Trophoblast cell (in vitro differentiated cells and primary cell): ENCODE data around the gene NHSL1.

Experiments
- DNase-seq, 2 donors: peaks; one replicate each; pipeline ENCODE4 v3.0.0-alpha.2; 2016
- H2AFZ ChIP-seq: 2 replicates; pipeline ENCODE4 v1.6.1; 2013; ENCODE audit warnings: low read length, moderate library complexity, mild to moderate bottlenecking; ENCODE audit not compliant: insufficient read depth, poor library complexity
- H2AK5ac ChIP-seq: 2 replicates; pipeline ENCODE4 v1.6.1; 2013; ENCODE audit warnings: mild to moderate bottlenecking, low read length
- H2BK120ac ChIP-seq: 2 replicates; pipeline ENCODE4 v1.6.1; 2013; ENCODE audit warnings: low read length, mild to moderate bottlenecking, moderate library complexity; ENCODE audit not compliant: insufficient read depth, poor library complexity
- H2BK12ac ChIP-seq: 2 replicates; pipeline ENCODE4 v1.6.1; 2013; ENCODE audit warnings: mild to moderate bottlenecking, low read length, moderate library complexity
- H2BK5ac ChIP-seq: 2 replicates; pipeline ENCODE4 v1.6.1; 2013; ENCODE audit warnings: low read length, low read depth, moderate library complexity, mild to moderate bottlenecking; ENCODE audit not compliant: poor library complexity
- H3K14ac ChIP-seq: 2 replicates; pipeline ENCODE4 v1.6.1; 2013; ENCODE audit warnings: mild to moderate bottlenecking, low read length
- H3K18ac ChIP-seq: 2 replicates; pipeline ENCODE4 v1.6.1; 2013; ENCODE audit warnings: mild to moderate bottlenecking, low read length
- H3K23ac ChIP-seq: 2 replicates; pipeline ENCODE4 v1.6.1; 2013; ENCODE audit warnings: low read length
- H3K27ac ChIP-seq: 2 replicates; pipeline ENCODE4 v1.5.1; 2013; ENCODE audit warnings: low read depth, mild to moderate bottlenecking, inconsistent platforms, low read length, moderate library complexity
- H3K27me3 ChIP-seq: 2 replicates; pipeline ENCODE4 v1.6.1; 2013; ENCODE audit warnings: inconsistent platforms, mild to moderate bottlenecking, low read length, moderate library complexity; ENCODE audit not compliant: insufficient read depth
- H3K36me3 ChIP-seq, 2 experiments: 1 replicate in 1 of 2; 2 replicates in 1 of 2; pipeline ENCODE4 v1.6.1; 2013; ENCODE audit warnings: low read length in 2 of 2, mild to moderate bottlenecking in 2 of 2, moderate library complexity in 1 of 2; ENCODE audit not compliant: insufficient read depth in 2 of 2, control insufficient read depth in 1 of 2
- H3K4ac ChIP-seq: 2 replicates; pipeline ENCODE4 v1.6.1; 2013; ENCODE audit warnings: low read depth, mild to moderate bottlenecking, low read length, moderate library complexity
- H3K4me1 ChIP-seq, 2 experiments: 1 replicate in 1 of 2; 2 replicates in 1 of 2; pipeline ENCODE4 v1.6.1; 2013; ENCODE audit warnings: low read length in 2 of 2, mild to moderate bottlenecking in 2 of 2, moderate library complexity in 1 of 2; ENCODE audit not compliant: insufficient read depth in 2 of 2, control insufficient read depth in 1 of 2
- H3K4me2 ChIP-seq: 2 replicates; pipeline ENCODE4 v1.6.1; 2013; ENCODE audit warnings: inconsistent platforms, mild to moderate bottlenecking, low read length, moderate library complexity
- H3K4me3 ChIP-seq: 2 replicates; pipeline ENCODE4 v1.5.1; 2013; ENCODE audit warnings: mild to moderate bottlenecking, low read depth, low read length, inconsistent platforms
- H3K79me1 ChIP-seq: one replicate; pipeline ENCODE4 v1.6.1; 2013; ENCODE audit warnings: low read length
- H3K79me2 ChIP-seq: 2 replicates; pipeline ENCODE4 v1.6.1; 2013; ENCODE audit warnings: low read length, mild to moderate bottlenecking; ENCODE audit not compliant: control insufficient read depth, insufficient read depth, poor library complexity
- H3K9ac ChIP-seq: 2 replicates; pipeline ENCODE4 v1.6.1; 2013; ENCODE audit warnings: mild to moderate bottlenecking, low read length
- H3K9me3 ChIP-seq: 2 replicates; pipeline ENCODE4 v1.6.1; 2013; ENCODE audit warnings: low read depth, mild to moderate bottlenecking, control low read depth, inconsistent platforms, low read length; ENCODE audit not compliant: insufficient read depth
- H4K12ac ChIP-seq: 2 replicates; pipeline ENCODE4 v1.6.1; 2013; ENCODE audit warnings: low read depth, mild to moderate bottlenecking, low read length, moderate library complexity
- H4K8ac ChIP-seq: 2 replicates; pipeline ENCODE4 v1.6.1; 2013; ENCODE audit warnings: low read depth, mild to moderate bottlenecking, low read length, moderate library complexity
- H4K91ac ChIP-seq: one replicate; pipeline ENCODE4 v1.6.1; 2013; ENCODE audit warnings: low read depth, mild to moderate bottlenecking, low read length, moderate library complexity
- WGBS: extraction: QIAGEN DNeasy Blood & Tissue Kit; methylation state at CpG from one replicate; pipeline ENCODE4 v1.1.7; 2013; ENCODE audit warnings: missing lambda C conversion rate; ENCODE audit not compliant: insufficient read length, insufficient coverage; ENCODE audit errors: extremely low coverage; 5-methylcytosine and 5-hydroxymethylcytosine counted together

The NHSL1 gene

DNA sequence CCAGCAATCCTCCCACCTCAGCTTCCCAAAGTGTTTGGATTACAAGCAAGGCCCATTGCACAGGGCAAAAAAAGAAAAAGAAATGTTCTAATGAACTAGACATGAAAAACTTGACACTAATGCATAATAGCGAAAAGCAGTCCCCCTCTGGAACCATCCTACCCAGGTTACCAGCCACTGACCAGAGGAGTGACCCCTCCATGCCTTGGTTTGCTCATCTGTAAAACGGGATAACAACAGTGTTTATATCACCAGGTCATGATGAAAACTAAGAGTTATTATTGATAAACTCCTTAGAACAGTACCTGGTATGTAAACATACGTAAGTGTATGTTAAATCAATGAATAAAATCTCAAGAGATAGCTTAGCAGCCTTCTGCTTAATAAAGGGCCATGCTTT is 3.3 kb upstream of the NHSL1 start:
- Histone ChIP-seq H2BK5ac (no peak overlapping the region), H3K79me2 (no peaks in the 10 kb centered on the region), H2BK120ac (no peak overlapping the region), H3K9me3 (no peaks in the 10 kb centered on the region), H3K36me3 (no peaks in the 10 kb centered on the region), H4K12ac (no peak overlapping the region), H3K4me1 (peaks cover 0 to 5% of the 10 kb centered on the region in 2 experiments), H2BK12ac (no peak overlapping the region), H4K8ac (no peak overlapping the region), H3K4ac (no peak overlapping the region), H3K27ac (no peak overlapping the region), H3K18ac (no peak overlapping the region), H3K27me3 (no peaks in the 10 kb centered on the region), H4K91ac (no peak overlapping the region), H3K79me1 (no peaks in the 10 kb centered on the region), H2AK5ac (no peak overlapping the region), H2AFZ (no peak overlapping the region), H3K23ac (no peak overlapping the region), H3K9ac (no peak overlapping the region), H3K4me2 (no peak overlapping the region), H3K4me3 (no peak overlapping the region), H3K14ac (no peak overlapping the region)
- DNase-seq = no peak
- no CpG with 5 or more reads among the region's 3 CpGs for WGBS

DNA sequence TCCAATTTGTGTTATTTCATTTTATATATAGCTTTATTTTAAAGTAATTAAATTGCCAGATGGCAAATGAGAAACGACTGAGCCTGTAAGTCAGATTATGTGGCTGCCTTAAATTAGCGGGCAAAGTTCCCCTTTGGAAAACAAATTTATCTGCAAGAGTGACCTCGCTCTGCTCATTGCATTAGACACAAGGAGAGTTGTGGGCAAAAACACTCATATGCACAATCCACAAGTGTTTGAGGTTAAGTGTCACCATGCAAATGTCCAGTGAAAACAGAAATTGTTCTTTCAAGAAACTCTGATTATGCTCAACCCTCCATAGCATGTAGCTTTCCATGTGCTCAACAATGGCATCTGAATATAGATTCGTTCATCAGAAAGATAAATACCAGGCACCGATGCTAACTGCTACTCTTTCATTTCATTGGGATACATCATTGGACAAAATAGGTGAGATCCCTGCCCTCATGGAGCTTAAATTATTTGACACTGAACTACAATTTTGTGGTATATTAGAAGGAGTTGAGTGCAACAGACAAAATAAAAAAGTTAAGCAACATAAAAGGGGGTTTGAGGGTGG is 1.7 kb upstream of the NHSL1 start:
- no peak overlapping the region for H3K4ac ChIP-seq
- H3K4me3 ChIP-seq = no peak overlapping the region

DNA sequence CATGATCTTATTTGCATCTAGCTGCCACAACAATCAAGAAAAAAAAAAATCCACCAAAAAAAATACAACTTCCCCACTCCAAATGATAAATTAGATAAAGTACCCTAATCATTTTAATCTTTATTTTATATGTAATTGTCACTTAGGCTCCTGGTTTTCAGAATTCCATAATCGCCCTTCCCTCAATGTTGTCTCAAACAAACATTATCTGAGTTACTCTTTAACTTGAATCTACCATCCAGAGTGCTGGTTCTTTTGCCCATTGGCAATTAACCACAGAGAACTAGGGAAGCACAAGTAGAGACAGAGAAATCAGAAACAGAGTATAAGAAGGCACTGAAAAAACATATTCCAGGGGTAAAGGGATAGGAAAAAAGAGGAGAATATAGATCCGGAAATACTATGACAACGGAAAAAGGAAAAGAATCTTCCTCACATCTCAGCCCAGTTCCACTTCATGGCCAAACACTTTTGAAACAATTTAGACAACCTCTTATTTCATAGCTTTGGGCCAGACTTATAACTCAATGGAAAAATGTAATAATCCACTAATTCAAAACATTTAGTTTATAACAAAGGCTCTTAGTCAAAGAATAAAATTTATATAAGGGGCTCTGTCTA is 861 bp upstream of the NHSL1 start:
- no peaks in the 10 kb centered on the region for H3K79me2 ChIP-seq
- no peak overlapping the region for H2AFZ ChIP-seq
- H3K4me2 ChIP-seq = no peak overlapping the region
- peaks cover 0 to 5% of the 10 kb centered on the region in 2 experiments for H3K4me1 ChIP-seq
- H2BK12ac ChIP-seq = no peak overlapping the region
- no peaks in the 10 kb centered on the region for H3K36me3 ChIP-seq
- no peak overlapping the region for H3K27ac ChIP-seq
- H4K8ac ChIP-seq = no peak overlapping the region
- no peak overlapping the region for H3K14ac ChIP-seq
- no peak overlapping the region for H2BK5ac ChIP-seq
- H3K18ac ChIP-seq = no peak overlapping the region
- no peak overlapping the region for H3K4ac ChIP-seq
- DNase-seq = no peak
- no peak overlapping the region for H4K91ac ChIP-seq
- no peaks in the 10 kb centered on the region for H3K79me1 ChIP-seq
- no peak overlapping the region for H4K12ac ChIP-seq
- no peak overlapping the region for H3K9ac ChIP-seq
- H2AK5ac ChIP-seq = no peak overlapping the region
- no peak overlapping the region for H2BK120ac ChIP-seq
- no peak overlapping the region for H3K23ac ChIP-seq
- H3K9me3 ChIP-seq = no peaks in the 10 kb centered on the region
- H3K4me3 ChIP-seq = no peak overlapping the region
- no CpG with 5 or more reads among the region's 3 CpGs for WGBS
- no peaks in the 10 kb centered on the region for H3K27me3 ChIP-seq

More for the DNA sequence above, 1.7 kb upstream of the NHSL1 start:
- H3K36me3 ChIP-seq = no peaks in the 10 kb centered on the region
- no peak overlapping the region for H2AK5ac ChIP-seq
- no peak for DNase-seq
- H3K27me3 ChIP-seq = no peaks in the 10 kb centered on the region
- H4K91ac ChIP-seq = no peak overlapping the region
- no peak overlapping the region for H3K14ac ChIP-seq
- H2BK5ac ChIP-seq = no peak overlapping the region
- no peak overlapping the region for H3K27ac ChIP-seq
- H4K12ac ChIP-seq = no peak overlapping the region
- no peaks in the 10 kb centered on the region for H3K79me1 ChIP-seq
- no peak overlapping the region for H4K8ac ChIP-seq
- peaks cover 0 to 5% of the 10 kb centered on the region in 2 experiments for H3K4me1 ChIP-seq
- no peaks in the 10 kb centered on the region for H3K79me2 ChIP-seq
- no peak overlapping the region for H3K18ac ChIP-seq
- no peak overlapping the region for H3K4me2 ChIP-seq
- H3K9ac ChIP-seq = no peak overlapping the region
- WGBS = no CpG with 5 or more reads among the region's 5 CpGs
- H2BK120ac ChIP-seq = no peak overlapping the region
- no peak overlapping the region for H2BK12ac ChIP-seq
- H3K9me3 ChIP-seq = no peaks in the 10 kb centered on the region
- H2AFZ ChIP-seq = no peak overlapping the region
- H3K23ac ChIP-seq = no peak overlapping the region

DNA sequence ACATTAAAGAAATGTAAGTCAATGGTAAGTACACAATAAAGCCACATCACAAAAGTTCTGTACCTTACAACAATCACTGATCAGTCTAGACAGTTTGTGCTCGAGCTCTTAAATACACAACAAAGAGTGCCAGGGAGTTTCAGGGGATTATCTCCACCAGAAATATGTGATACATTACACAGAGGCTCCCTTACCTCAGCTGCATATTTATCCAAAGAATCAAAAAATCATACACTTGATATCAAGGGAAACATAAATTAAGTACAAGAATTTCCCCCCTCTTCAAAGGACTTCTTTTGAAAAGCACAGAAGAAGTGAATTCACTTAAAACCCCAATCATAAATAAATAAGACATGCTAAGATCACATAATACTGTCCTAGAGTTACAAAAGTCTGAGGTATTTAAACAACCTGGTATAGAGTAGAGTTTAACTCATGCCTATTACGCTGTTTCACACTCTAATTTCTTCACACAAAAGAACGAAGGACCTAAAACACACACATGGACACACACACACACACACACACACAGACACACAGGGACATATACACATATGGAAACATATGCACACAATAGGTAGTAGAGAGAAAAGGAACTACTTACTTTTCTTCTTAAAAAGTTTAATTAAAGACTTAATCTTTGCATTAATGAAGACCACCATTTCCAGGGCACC is 528 bp downstream of the NHSL1 start:
- Histone ChIP-seq H4K91ac (no peak overlapping the region), H2BK12ac (no peak overlapping the region), H3K9ac (no peak overlapping the region), H3K79me2 (no peaks in the 10 kb centered on the region), H3K27me3 (no peaks in the 10 kb centered on the region), H2BK5ac (no peak overlapping the region), H3K14ac (no peak overlapping the region), H3K4me3 (no peak overlapping the region), H2BK120ac (no peak overlapping the region), H2AFZ (no peak overlapping the region), H3K4ac (peak overlapping the region; percentile 42), H2AK5ac (no peak overlapping the region), H3K23ac (no peak overlapping the region), H3K36me3 (no peaks in the 10 kb centered on the region), H4K12ac (no peak overlapping the region), H3K79me1 (no peaks in the 10 kb centered on the region), H3K27ac (no peak overlapping the region), H4K8ac (no peak overlapping the region), H3K18ac (no peak overlapping the region), H3K9me3 (no peaks in the 10 kb centered on the region), H3K4me2 (no peak overlapping the region), H3K4me1 (peaks cover 0 to 5% of the 10 kb centered on the region in 2 experiments)
- WGBS = no CpG with 5 or more reads among the region's 3 CpGs
- DNase-seq = no peak
